Muscle of leg (tissue), 11 donors: ENCODE measurements around the gene SLC6A17. TPM values are rescaled to one million over a fixed set of nuclear protein-coding genes. Genes with fewer than 3 reads are reported as not detected.

ENCODE experiments used
- DNase-seq: peaks from one replicate; pipeline ENCODE4 v3.0.0; 2013
- H3K27ac ChIP-seq: one replicate; pipeline ENCODE4 v1.5.1; 2013; ENCODE audit warnings: mild to moderate bottlenecking, low read length, control low read depth
- H3K27me3 ChIP-seq: one replicate; pipeline ENCODE4 v1.6.1; 2013; ENCODE audit warnings: low read length; ENCODE audit not compliant: control insufficient read depth, insufficient read depth
- H3K36me3 ChIP-seq: one replicate; pipeline ENCODE4 v1.6.1; 2013; ENCODE audit warnings: low read length; ENCODE audit not compliant: control insufficient read depth, insufficient read depth
- H3K4me1 ChIP-seq: one replicate; pipeline ENCODE4 v1.6.1; 2013; ENCODE audit warnings: low read length; ENCODE audit not compliant: control insufficient read depth, insufficient read depth
- H3K4me3 ChIP-seq: one replicate; pipeline ENCODE4 v1.5.1; 2013; ENCODE audit warnings: low read length, control low read depth
- H3K9me3 ChIP-seq: replicated peaks from 2 replicates; pipeline ENCODE4 v1.6.1; 2013; ENCODE audit warnings: low read depth, low read length; ENCODE audit not compliant: control insufficient read depth
- WGBS: methylation state at CpG from one replicate; pipeline ENCODE4 v1.1.5; 2013; ENCODE audit warnings: missing lambda C conversion rate; ENCODE audit not compliant: insufficient coverage; 5-methylcytosine and 5-hydroxymethylcytosine counted together
- polyA plus RNA-seq, 8 donors: library from polyadenylated mRNA; unstranded; fragments of 120-200 nt; gene quantifications; one replicate each; pipeline versions ENCODE4 v1.2.1 to v1.2.3, GENCODE V29; 2013; ENCODE audit warnings: inconsistent platforms in 1 of 8, low replicate concordance in 1 of 8; ENCODE audit not compliant: insufficient read length in 8 of 8, insufficient read depth in 1 of 8
- total RNA-seq: library from RNA; stranded (reverse); fragments of 120-200 nt; gene quantifications from one replicate; pipeline ENCODE4 v1.2.4, GENCODE V29; 2013

The SLC6A17 gene
- total and polyA plus RNA-seq, 9 donors, result 0.04 to 0.79 (median 0.25) TPM

GRCh38 chr1:110134050-110134595 lies 16.2 kb upstream of the SLC6A17 start:
- H3K27me3 ChIP-seq, result peaks cover 69% of the 10 kb centered on the region
- no peaks in the 10 kb centered on the region for H3K9me3 ChIP-seq
- peaks cover 6% of the 10 kb centered on the region for H3K4me1 ChIP-seq
- WGBS, result 100% methylated on average over 1 of the region's 11 CpGs
- H3K27ac ChIP-seq, result no peak overlapping the region
- no peaks in the 10 kb centered on the region for H3K36me3 ChIP-seq
- DNase-seq, result no peak
- no peak overlapping the region for H3K4me3 ChIP-seq

- Histone ChIP-seq H3K27ac (no peak overlapping the region), H3K4me3 (no peak overlapping the region), H3K4me1 (peaks cover 1% of the 10 kb centered on the region), H3K9me3 (no peaks in the 10 kb centered on the region), H3K36me3 (no peaks in the 10 kb centered on the region), H3K27me3 (peaks cover 58% of the 10 kb centered on the region)
- 0% methylated on average over 1 of the region's 4 CpGs for WGBS
- DNase-seq, result no peak
These were observed 15.0 kb upstream of the SLC6A17 start for GRCh38 chr1:110135246-110135645.

GRCh38 chr1:110135666-110136065 lies 14.6 kb upstream of the SLC6A17 start:
- WGBS, result 78% methylated on average over 6 of the region's 10 CpGs
- Histone ChIP-seq H3K27me3 (peaks cover 53% of the 10 kb centered on the region), H3K9me3 (no peaks in the 10 kb centered on the region)

GRCh38 chr1:110136911-110137310 lies 13.4 kb upstream of the SLC6A17 start:
- H3K4me3 ChIP-seq, result no peak overlapping the region
- 2% methylated on average over 6 of the region's 7 CpGs for WGBS

More at GRCh38 chr1:110135666-110136065, 14.6 kb upstream of the SLC6A17 start:
- Histone ChIP-seq H3K36me3 (no peaks in the 10 kb centered on the region), H3K4me1 (no peaks in the 10 kb centered on the region), H3K27ac (no peak overlapping the region), H3K4me3 (no peak overlapping the region)
- no peak for DNase-seq

GRCh38 chr1:110138956-110139355 lies 11.3 kb upstream of the SLC6A17 start:
- Histone ChIP-seq H3K27me3 (peaks cover 49% of the 10 kb centered on the region), H3K9me3 (no peaks in the 10 kb centered on the region), H3K4me1 (no peaks in the 10 kb centered on the region), H3K36me3 (no peaks in the 10 kb centered on the region), H3K27ac (no peak overlapping the region), H3K4me3 (no peak overlapping the region)
- no CpG with 5 or more reads among the region's 3 CpGs for WGBS
- DNase-seq, result no peak

More at GRCh38 chr1:110136911-110137310, 13.4 kb upstream of the SLC6A17 start:
- H3K27ac ChIP-seq, result no peak overlapping the region
- H3K36me3 ChIP-seq, result no peaks in the 10 kb centered on the region
- H3K27me3 ChIP-seq, result peaks cover 48% of the 10 kb centered on the region
- H3K9me3 ChIP-seq, result no peaks in the 10 kb centered on the region
- H3K4me1 ChIP-seq, result no peaks in the 10 kb centered on the region
- DNase-seq, result no peak

GRCh38 chr1:110144366-110144765 lies 5.9 kb upstream of the SLC6A17 start:
- Histone ChIP-seq H3K27ac (no peak overlapping the region), H3K4me1 (no peaks in the 10 kb centered on the region), H3K27me3 (peaks cover 51% of the 10 kb centered on the region), H3K4me3 (no peak overlapping the region), H3K9me3 (no peaks in the 10 kb centered on the region), H3K36me3 (no peaks in the 10 kb centered on the region)
- no CpG with 5 or more reads among the region's 3 CpGs for WGBS
- DNase-seq, result no peak

GRCh38 chr1:110148961-110149360 lies 1.3 kb upstream of the SLC6A17 start:
- Histone ChIP-seq H3K36me3 (no peaks in the 10 kb centered on the region), H3K4me1 (no peaks in the 10 kb centered on the region), H3K27ac (no peak overlapping the region), H3K9me3 (no peaks in the 10 kb centered on the region), H3K27me3 (peaks cover 78% of the 10 kb centered on the region), H3K4me3 (no peak overlapping the region)
- WGBS, result 50% methylated on average over 4 of the region's 4 CpGs
- DNase-seq, result no peak

- Histone ChIP-seq H3K9me3 (no peaks in the 10 kb centered on the region), H3K27me3 (peaks cover 76% of the 10 kb centered on the region), H3K4me3 (no peak overlapping the region), H3K4me1 (no peaks in the 10 kb centered on the region), H3K27ac (no peak overlapping the region), H3K36me3 (no peaks in the 10 kb centered on the region)
- WGBS, result 7% methylated on average over 35 of the region's 37 CpGs
- no peak for DNase-seq
These were observed 928 bp downstream of the SLC6A17 start for GRCh38 chr1:110151175-110151669.

GRCh38 chr1:110152133-110152785 lies 2.0 kb downstream of the SLC6A17 start:
- Histone ChIP-seq H3K9me3 (no peaks in the 10 kb centered on the region), H3K4me3 (no peak overlapping the region), H3K27me3 (peaks cover 66% of the 10 kb centered on the region), H3K4me1 (no peaks in the 10 kb centered on the region), H3K36me3 (no peaks in the 10 kb centered on the region), H3K27ac (no peak overlapping the region)
- 73% methylated on average over 8 of the region's 8 CpGs for WGBS
- no peak for DNase-seq

GRCh38 chr1:110153407-110153950 lies 3.2 kb downstream of the SLC6A17 start:
- Histone ChIP-seq H3K27me3 (peaks cover 58% of the 10 kb centered on the region), H3K9me3 (no peaks in the 10 kb centered on the region), H3K27ac (no peak overlapping the region), H3K36me3 (no peaks in the 10 kb centered on the region), H3K4me3 (no peak overlapping the region), H3K4me1 (no peaks in the 10 kb centered on the region)
- DNase-seq, result no peak
